ENCODE data around the gene EDRF1. TPM values are rescaled to one million over a fixed set of nuclear protein-coding genes. Genes with fewer than 3 reads are reported as not detected.

The EDRF1 gene
- total RNA-seq, 2 experiments from 2014 or later: 117 to 232 TPM

GRCh38 chr10:125775491-125776106, 56.1 kb downstream of the EDRF1 start, which contains the start of gene MMP21:
Gene MMP21, minus strand, starts transcription at chr10:125775821. Its CDS starts 0 bp downstream, at chr10:125775821.
- Histone ChIP-seq H3K4me2 (ENCODE audit: low read length) (no peak within 1 kb of the TSS), H2AFZ (ENCODE audit: low read length) (no peak within 1 kb of the TSS), H3K4me1 (ENCODE audit: insufficient read depth, low read length, poor library complexity, severe bottlenecking) (no peaks in the 10 kb centered on the region), H3K36me3 (ENCODE audit: insufficient read depth, low read length) (no peaks in the 10 kb centered on the region), H4K20me1 (ENCODE audit: insufficient read depth, low read length) (no peaks in the 10 kb centered on the region), H3K9me2 (ENCODE audit: insufficient read depth, low read length) (no peaks in the 10 kb centered on the region), H3K9me3 (ENCODE audit: low read length) (no peaks in the 10 kb centered on the region), H3K27ac (ENCODE audit: low read depth, low read length, poor library complexity, severe bottlenecking) (no peak within 1 kb of the TSS), H3K4me3 (ENCODE audit: low read depth, low read length, poor library complexity, severe bottlenecking) (no peak within 1 kb of the TSS), H3K79me2 (ENCODE audit: insufficient read depth, low read depth, low read length) (no peaks in the 10 kb centered on the region)
- CTCF ChIA-PET (ENCODE audit: unreplicated experiment): no interaction called here
- no TSS peak for BruUV-seq (replicated peaks)
- intact Hi-C loops (cut with micrococcal nuclease; ENCODE audit: unreplicated experiment): no loop called here
- POLR2A ChIA-PET: no interaction called here
- no peak for DNase-seq (ENCODE audit: low spot score)
- no peak for TF ChIP-seq EZH2phosphoT487 (IDR thresholded peaks at IDR 0.05; ENCODE audit: borderline replicate concordance, low read depth, low read length)

GRCh38 chr10:125777806-125778205, 58.3 kb downstream of the EDRF1 start:
- H3K27ac ChIP-seq (ENCODE audit: low read depth, low read length, poor library complexity, severe bottlenecking): no peak overlapping the region
- H3K36me3 ChIP-seq (ENCODE audit: insufficient read depth, low read length): no peaks in the 10 kb centered on the region
- H3K4me1 ChIP-seq (ENCODE audit: insufficient read depth, low read length, poor library complexity, severe bottlenecking): no peaks in the 10 kb centered on the region
- intact Hi-C loops (cut with micrococcal nuclease; ENCODE audit: unreplicated experiment): no loop called here
- H3K9me2 ChIP-seq (ENCODE audit: insufficient read depth, low read length): no peaks in the 10 kb centered on the region
- H3K79me2 ChIP-seq (ENCODE audit: insufficient read depth, low read depth, low read length): no peaks in the 10 kb centered on the region
- ChIA-PET CTCF (ENCODE audit: unreplicated experiment) (no interaction called here), POLR2A (no interaction called here)
- TF ChIP-seq CTCF (conservative IDR thresholded peaks at IDR 0.05; ENCODE audit: low read length) (no peak), EZH2phosphoT487 (IDR thresholded peaks at IDR 0.05; ENCODE audit: borderline replicate concordance, low read depth, low read length) (no peak)
- no TSS peak for BruUV-seq (replicated peaks)
- no peak for DNase-seq (ENCODE audit: low spot score)
- no peak overlapping the region for H2AFZ ChIP-seq (ENCODE audit: low read length)
- H3K4me3 ChIP-seq (ENCODE audit: low read depth, low read length, poor library complexity, severe bottlenecking): no peak overlapping the region
- H4K20me1 ChIP-seq (ENCODE audit: insufficient read depth, low read length): no peaks in the 10 kb centered on the region
- H3K4me2 ChIP-seq (ENCODE audit: low read length): no peak overlapping the region
- H3K9me3 ChIP-seq (ENCODE audit: low read length): no peaks in the 10 kb centered on the region

- no peak for TF ChIP-seq EZH2phosphoT487 (IDR thresholded peaks at IDR 0.05; ENCODE audit: borderline replicate concordance, low read depth, low read length)
- no peak for TF ChIP-seq CTCF (conservative IDR thresholded peaks at IDR 0.05; ENCODE audit: low read length)
- no peak overlapping the region for H3K27ac ChIP-seq (ENCODE audit: low read depth, low read length, poor library complexity, severe bottlenecking)
- H3K79me2 ChIP-seq (ENCODE audit: insufficient read depth, low read depth, low read length): no peaks in the 10 kb centered on the region
- CTCF ChIA-PET (ENCODE audit: unreplicated experiment): no interaction called here
- no peak overlapping the region for H3K4me2 ChIP-seq (ENCODE audit: low read length)
- no peak overlapping the region for H2AFZ ChIP-seq (ENCODE audit: low read length)
- no peaks in the 10 kb centered on the region for H3K9me3 ChIP-seq (ENCODE audit: low read length)
- no peaks in the 10 kb centered on the region for H4K20me1 ChIP-seq (ENCODE audit: insufficient read depth, low read length)
- DNase-seq (ENCODE audit: low spot score): no peak
- H3K4me3 ChIP-seq (ENCODE audit: low read depth, low read length, poor library complexity, severe bottlenecking): no peak overlapping the region
- H3K9me2 ChIP-seq (ENCODE audit: insufficient read depth, low read length): no peaks in the 10 kb centered on the region
- POLR2A ChIA-PET: no interaction called here
- H3K36me3 ChIP-seq (ENCODE audit: insufficient read depth, low read length): no peaks in the 10 kb centered on the region
- no TSS peak for BruUV-seq (replicated peaks)
- intact Hi-C loops (cut with micrococcal nuclease; ENCODE audit: unreplicated experiment): no loop called here
- H3K4me1 ChIP-seq (ENCODE audit: insufficient read depth, low read length, poor library complexity, severe bottlenecking): peaks cover under 1% of the 10 kb centered on the region
These were observed 59.0 kb downstream of the EDRF1 start for GRCh38 chr10:125778556-125778955.
